Endometrial microvascular endothelial cells (primary cell): Measurements from ENCODE around the gene GMEB2. TPM values are rescaled to one million over a fixed set of nuclear protein-coding genes. Genes with fewer than 3 reads are reported as not detected.
"Not testable (repeated sequence)": the region's sequence is repeated elsewhere in the genome, so short reads cannot be mapped to it uniquely, and the experiment has no call there.

Experiments used
- in situ Hi-C: cut with HindIII; loops from 2 replicates; pipeline ENCODE4 v1.10.0; 2017; ENCODE audit warnings: low sequenced_read_pairs, low pct_unique_long_range_greater_than_20kb; ENCODE audit errors: inconsistent ontology term
- total RNA-seq: library from RNA; depleted of rRNA; stranded (reverse); fragments of >200 nt; gene quantifications from one replicate; pipeline ENCODE4 v1.2.3, GENCODE V29; 2015; ENCODE audit errors: inconsistent ontology term

The GMEB2 gene
- total RNA-seq: 11.9 TPM

- in situ Hi-C loops: no loop called here
These were observed at the start of gene GMEB2 for GRCh38 chr20:63626424-63627128. GMEB2 (minus strand) TSS chr20:63627101; CDS start chr20:63619397, 7,704 bp downstream.

- in situ Hi-C loops: no loop called here
These were observed 48.9 kb upstream of the GMEB2 start for GRCh38 chr20:63675681-63676368.

GRCh38 chr20:63673951-63674350 is 47.0 kb upstream of the GMEB2 start:
- in situ Hi-C loops: no loop called here

- in situ Hi-C loops: no loop called here
These were observed 45.8 kb upstream of the GMEB2 start for GRCh38 chr20:63672666-63673065.

- in situ Hi-C loops: not testable (repeated sequence)
These were observed 44.8 kb upstream of the GMEB2 start for GRCh38 chr20:63671695-63672094.

- in situ Hi-C loops: no loop called here
These were observed 41.5 kb upstream of the GMEB2 start for GRCh38 chr20:63668351-63668750.

GRCh38 chr20:63667858-63668257 is 41.0 kb upstream of the GMEB2 start:
- in situ Hi-C loops: no loop called here

GRCh38 chr20:63665708-63666107 is 38.8 kb upstream of the GMEB2 start:
- in situ Hi-C loops: no loop called here

- in situ Hi-C loops: no loop called here
These were observed 38.1 kb upstream of the GMEB2 start for GRCh38 chr20:63664861-63665594.

- in situ Hi-C loops: no loop called here
These were observed 37.4 kb upstream of the GMEB2 start for GRCh38 chr20:63664143-63664851.

- in situ Hi-C loops: no loop called here
These were observed 36.6 kb upstream of the GMEB2 start for GRCh38 chr20:63663332-63664066.

GRCh38 chr20:63662813-63663189 is 35.9 kb upstream of the GMEB2 start:
- in situ Hi-C loops: no loop called here

- in situ Hi-C loops: no loop called here
These were observed 35.3 kb upstream of the GMEB2 start for GRCh38 chr20:63661959-63662812.

- in situ Hi-C loops: no loop called here
These were observed 34.2 kb upstream of the GMEB2 start for GRCh38 chr20:63661108-63661507.

GRCh38 chr20:63660622-63661021 is 33.7 kb upstream of the GMEB2 start:
- in situ Hi-C loops: no loop called here

- in situ Hi-C loops: not testable (repeated sequence)
These were observed 33.3 kb upstream of the GMEB2 start for GRCh38 chr20:63660174-63660573.

- in situ Hi-C loops: no loop called here
These were observed 32.5 kb upstream of the GMEB2 start for GRCh38 chr20:63659370-63659769.

GRCh38 chr20:63658749-63659187 is 31.9 kb upstream of the GMEB2 start:
- in situ Hi-C loops: no loop called here
